Measurements from ENCODE around the gene ABHD10. TPM values are rescaled to one million over a fixed set of nuclear protein-coding genes. Genes with fewer than 3 reads are reported as not detected.
"Not testable (repeated sequence)": the region's sequence is repeated elsewhere in the genome, so short reads cannot be mapped to it uniquely, and the experiment has no call there.

The ABHD10 gene
- total RNA-seq, 1 experiment from 2014 or later: 16.5 TPM

DNA sequence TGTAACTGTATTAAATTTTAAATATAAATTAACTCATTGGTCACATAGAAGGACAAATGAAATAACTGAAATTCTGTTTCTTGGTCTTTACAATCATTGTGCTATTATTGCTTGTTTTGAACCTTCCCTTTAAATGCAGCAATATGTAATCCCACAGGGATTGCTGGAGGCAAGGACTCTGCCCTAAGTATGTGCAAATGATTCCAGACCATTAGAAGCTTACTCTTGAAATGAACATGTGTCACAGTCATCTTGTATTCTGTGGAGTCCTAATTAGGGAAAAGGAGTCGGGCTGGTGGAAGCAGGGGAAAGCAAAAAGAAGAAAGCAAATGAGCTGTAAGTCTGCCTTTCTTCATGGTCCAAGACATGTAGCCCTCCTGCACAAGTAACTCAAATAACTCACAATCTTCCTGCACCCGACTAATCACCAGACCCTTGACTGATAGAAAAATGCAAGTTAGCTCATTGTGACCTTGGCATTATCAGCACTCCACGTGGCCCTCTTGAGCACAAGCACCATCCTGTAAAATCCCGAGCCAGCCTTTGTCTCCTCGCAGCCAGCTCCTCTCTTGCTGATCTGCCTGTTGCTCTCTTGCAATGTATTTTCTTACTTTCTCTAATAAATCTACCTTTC lies 53.4 kb downstream of the ABHD10 start:
- no peak for DNase-seq (ENCODE audit: low spot score)

DNA sequence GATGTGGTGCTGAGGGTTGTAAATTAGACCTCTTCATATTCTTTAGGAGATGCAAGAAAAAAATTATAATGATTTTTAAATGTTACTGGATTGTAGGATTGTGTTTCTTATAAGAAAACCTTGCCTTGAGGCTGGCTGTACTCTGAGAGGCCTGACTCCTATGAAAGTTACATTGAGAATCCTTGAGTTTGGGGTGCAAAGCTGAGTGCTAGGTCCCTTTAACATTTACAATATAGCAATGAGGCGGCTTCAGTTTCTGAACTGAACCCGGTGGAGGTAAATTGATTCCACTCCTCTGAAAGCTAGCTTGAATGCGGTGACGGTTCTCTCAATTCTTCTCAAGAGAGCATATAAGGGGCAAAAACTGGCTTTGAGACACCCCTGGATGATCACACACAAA lies 55.6 kb downstream of the ABHD10 start, which contains the start of gene TMPRSS7:
Gene TMPRSS7 (plus strand): TSS at position 301 of the 400 bp plus-strand sequence. CDS start 110 bp downstream, outside the sequence.
- DNase-seq (ENCODE audit: low spot score): no peak

DNA sequence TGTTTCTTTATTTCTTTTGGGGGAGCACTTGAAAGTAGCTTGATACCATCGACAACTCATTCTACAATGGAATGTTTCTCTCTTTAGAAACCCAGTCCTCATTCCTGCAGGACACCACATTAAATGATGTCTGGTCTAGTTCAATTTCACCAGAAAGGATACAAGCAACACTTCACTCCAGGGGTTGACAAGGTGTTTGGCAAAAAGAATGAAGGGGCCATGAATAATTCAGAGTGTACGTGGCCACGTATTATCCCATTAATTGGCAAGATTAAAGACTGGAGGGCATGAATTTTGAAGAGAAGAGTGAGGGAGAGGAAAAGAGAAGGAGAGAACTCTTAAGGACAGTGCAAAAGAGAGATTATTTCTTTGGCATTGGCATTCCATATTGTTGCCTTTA lies 56.4 kb downstream of the ABHD10 start:
- DNase-seq (ENCODE audit: low spot score): no peak

GRCh38 chr3:112037194-112037593 lies 58.4 kb downstream of the ABHD10 start:
- not testable (repeated sequence) for DNase-seq (ENCODE audit: low spot score)

DNA sequence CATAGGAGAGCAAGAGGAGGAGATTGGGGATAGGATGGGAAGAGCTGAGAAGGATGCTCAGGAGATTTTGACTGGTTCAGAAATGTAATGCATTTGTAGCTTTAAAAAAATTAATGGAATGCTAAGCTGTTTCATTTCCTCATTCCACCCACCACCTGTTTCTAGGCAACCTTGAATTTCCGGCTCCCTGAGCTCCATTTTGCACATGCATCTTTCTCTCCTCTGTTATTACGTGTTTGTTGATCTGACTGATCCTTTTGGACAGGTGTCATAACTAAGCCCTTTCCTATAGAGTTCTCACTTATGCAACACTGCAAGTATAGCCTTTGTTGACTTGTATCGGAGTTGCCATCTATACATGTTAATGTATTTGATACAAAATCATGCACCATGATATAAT lies 60.0 kb downstream of the ABHD10 start:
- DNase-seq (ENCODE audit: low spot score): peak; percentile 70

DNA sequence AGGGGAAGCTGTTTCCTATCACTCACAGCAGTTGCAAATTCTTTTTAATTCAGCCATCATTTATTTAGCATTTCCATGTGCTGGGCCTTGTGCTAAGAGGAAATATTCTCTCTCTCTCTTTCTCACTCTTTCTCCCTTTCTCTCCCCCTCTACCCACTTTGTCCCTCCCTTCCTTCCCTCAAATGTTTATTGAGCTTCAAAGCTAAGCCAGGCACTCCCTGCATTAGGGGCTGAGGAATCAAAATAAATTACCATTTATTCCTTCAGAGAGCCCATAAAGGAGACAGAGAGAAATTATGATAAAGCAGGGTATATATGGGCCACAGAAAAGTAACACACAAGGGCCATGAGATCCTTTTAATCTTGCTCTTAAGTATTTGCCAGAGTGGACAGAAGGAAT lies 62.5 kb downstream of the ABHD10 start:
- DNase-seq (ENCODE audit: low spot score): no peak

- peak; percentile 82 for DNase-seq (ENCODE audit: low spot score)
These were observed 64.0 kb downstream of the ABHD10 start for GRCh38 chr3:112042842-112043280.

Other genes starting within 250 kb of the ABHD10 start
- gene PHLDB2, start 119.8 kb upstream of the ABHD10 start, total RNA-seq (2014; rRNA removed; shearing (Covaris generic)): 0.21 TPM in 1 of 2 replicates, not detected in the other
- gene TAGLN3, start 19.9 kb downstream of the ABHD10 start, total RNA-seq (2014; rRNA removed; shearing (Covaris generic)): 0.08 TPM in 1 of 2 replicates, not detected in the other
- 0.03 TPM in 1 of 2 replicates, not detected in the other for gene TMPRSS7, start 55.7 kb downstream of the ABHD10 start, total RNA-seq (2014; rRNA removed; shearing (Covaris generic))
- gene C3orf52, start 107.4 kb downstream of the ABHD10 start, total RNA-seq (2014; rRNA removed; shearing (Covaris generic)): 14.5 and 17.5 TPM in 2 replicates
- gene GCSAM, start 154.2 kb downstream of the ABHD10 start, total RNA-seq (2014; rRNA removed; shearing (Covaris generic)): not detected in 2 replicates